IMR-90 (cell line): ENCODE data around the gene COL28A1. TPM values are rescaled to one million over a fixed set of nuclear protein-coding genes. Genes with fewer than 3 reads are reported as not detected.

Source experiments
- ATAC-seq: fragments of 200-7000 bp; cut with Tn5 transposase; 2 replicates; pipeline ENCODE4 v1.9.1; 2020; ENCODE audit warnings: low read depth, mild to moderate bottlenecking, moderate library complexity
- BruUV-seq: library from RNA; stranded (reverse); fragments of 400-500 nt; replicated peaks from 2 replicates; lab custom pipeline; 2021; lab: Mats Ljungman, UMichigan
- CTCF ChIA-PET: fragments of 300-600 bp; formaldehyde crosslinking; extraction: SDS; loops from one replicate; lab custom pipeline; 2021; ENCODE audit warnings: antibody characterized with exemption; lab: Yijun Ruan, JAX
- POLR2A ChIA-PET: fragments of 300-600 bp; sonication (Branson Sonifier 250); formaldehyde crosslinking; loops from one replicate; lab custom pipeline; 2022; ENCODE audit warnings: antibody characterized with exemption; ENCODE audit not compliant: unreplicated experiment; lab: Charles Lee
- DNase-seq: peaks from one replicate; pipeline ENCODE4 v3.0.0; 2013
- H2AFZ ChIP-seq: replicated peaks from 2 replicates; pipeline ENCODE3; 2013; ENCODE audit warnings: low read length, mild to moderate bottlenecking; ENCODE audit not compliant: poor library complexity
- H2AK5ac ChIP-seq: 2 replicates; pipeline ENCODE4 v1.6.1; 2013; ENCODE audit warnings: low read depth, low read length, inconsistent platforms
- H2AK9ac ChIP-seq: replicated peaks from 2 replicates; pipeline ENCODE3; 2013; ENCODE audit warnings: mild to moderate bottlenecking, low read depth, low read length, moderate library complexity; ENCODE audit not compliant: poor library complexity
- H2BK120ac ChIP-seq: 2 replicates; pipeline ENCODE4 v1.6.1; 2013; ENCODE audit warnings: low read depth, low read length, inconsistent platforms
- H2BK15ac ChIP-seq: 3 replicates; pipeline ENCODE4 v1.6.1; 2013; ENCODE audit warnings: low read depth, low read length, inconsistent platforms
- H2BK20ac ChIP-seq: 2 replicates; pipeline ENCODE4 v1.6.1; 2013; ENCODE audit warnings: low read depth, mild to moderate bottlenecking, inconsistent platforms, low read length, moderate library complexity
- H2BK5ac ChIP-seq: 2 replicates; pipeline ENCODE4 v1.6.1; 2013; ENCODE audit warnings: mild to moderate bottlenecking, low read depth, low read length, inconsistent platforms; ENCODE audit not compliant: poor library complexity, severe bottlenecking
- H3K14ac ChIP-seq: replicated peaks from 2 replicates; pipeline ENCODE4 v1.6.1; 2013; ENCODE audit warnings: low read depth, low read length, inconsistent platforms
- H3K18ac ChIP-seq: 2 replicates; pipeline ENCODE4 v1.6.1; 2013; ENCODE audit warnings: low read depth, low read length, control low read depth
- H3K23ac ChIP-seq: 2 replicates; pipeline ENCODE4 v1.6.1; 2013; ENCODE audit warnings: low read depth, low read length, inconsistent platforms
- H3K27ac ChIP-seq: 2 replicates; pipeline ENCODE4 v1.5.1; 2013; ENCODE audit warnings: mild to moderate bottlenecking, control low read depth, low read length; ENCODE audit not compliant: insufficient read depth
- H3K27me3 ChIP-seq: 2 replicates; pipeline ENCODE4 v1.6.1; 2013; ENCODE audit warnings: low read length; ENCODE audit not compliant: control insufficient read depth, insufficient read depth
- H3K36me3 ChIP-seq: 2 replicates; pipeline ENCODE4 v1.6.1; 2013; ENCODE audit warnings: low read length, mixed read lengths; ENCODE audit not compliant: control insufficient read depth, insufficient read depth
- H3K4ac ChIP-seq: 2 replicates; pipeline ENCODE4 v1.6.1; 2013; ENCODE audit warnings: low read depth, low read length, inconsistent platforms
- H3K4me1 ChIP-seq: 2 replicates; pipeline ENCODE4 v1.6.1; 2013; ENCODE audit warnings: low read length, mixed read lengths; ENCODE audit not compliant: control insufficient read depth, insufficient read depth
- H3K4me2 ChIP-seq: 2 replicates; pipeline ENCODE4 v1.6.1; 2013; ENCODE audit warnings: low read depth, mild to moderate bottlenecking, control low read depth, low read length, moderate library complexity
- H3K4me3 ChIP-seq: 2 replicates; pipeline ENCODE4 v1.5.1; 2013; ENCODE audit warnings: low read depth, mild to moderate bottlenecking, control low read depth, low read length, moderate library complexity; ENCODE audit not compliant: insufficient read depth
- H3K56ac ChIP-seq: 2 replicates; pipeline ENCODE4 v1.6.1; 2013; ENCODE audit warnings: low read length, inconsistent platforms; ENCODE audit not compliant: insufficient read depth; ENCODE audit errors: extremely low read depth
- H3K79me1 ChIP-seq, 2 experiments: 2 replicates each; pipeline ENCODE4 v1.6.1; 2013; ENCODE audit warnings: low read length in 2 of 2, inconsistent platforms in 1 of 2, low read depth in 1 of 2
- H3K9ac ChIP-seq: 2 replicates; pipeline ENCODE4 v1.6.1; 2013; ENCODE audit warnings: low read depth, low read length, control low read depth
- H3K9me1 ChIP-seq: 2 replicates; pipeline ENCODE4 v1.6.1; 2013; ENCODE audit warnings: low read length, inconsistent platforms; ENCODE audit not compliant: insufficient read depth
- H3K9me3 ChIP-seq: 2 replicates; pipeline ENCODE4 v1.6.1; 2013; ENCODE audit warnings: low read length; ENCODE audit not compliant: control insufficient read depth, insufficient read depth
- H4K20me1 ChIP-seq: 2 replicates; pipeline ENCODE4 v1.6.1; 2013; ENCODE audit warnings: low read length, inconsistent platforms; ENCODE audit not compliant: insufficient read depth
- H4K5ac ChIP-seq: 2 replicates; pipeline ENCODE4 v1.6.1; 2013; ENCODE audit warnings: mild to moderate bottlenecking, low read depth, low read length, control low read depth
- H4K8ac ChIP-seq, 2 experiments: 2 replicates each; pipeline ENCODE4 v1.6.1; 2013; ENCODE audit warnings: low read depth in 2 of 2, low read length in 2 of 2, control low read depth in 1 of 2, inconsistent platforms in 1 of 2
- H4K91ac ChIP-seq: 2 replicates; pipeline ENCODE4 v1.6.1; 2013; ENCODE audit warnings: low read depth, low read length, inconsistent platforms; ENCODE audit not compliant: insufficient read depth
- BHLHE40 ChIP-seq: fragments of 150-350 bp; IDR thresholded peaks from 2 replicates; pipeline ENCODE4 v1.6.1; 2016; ENCODE audit warnings: mild to moderate bottlenecking, low read depth, low read length
- CEBPB ChIP-seq: IDR thresholded peaks from 2 replicates; pipeline ENCODE4 v1.6.1; 2012; ENCODE audit warnings: low read depth, low read length, improper control_type of control experiment
- CHD1 ChIP-seq: IDR thresholded peaks from 2 replicates; pipeline ENCODE4 v1.6.1; 2012; ENCODE audit warnings: low read depth, low read length, improper control_type of control experiment
- CTCF ChIP-seq: conservative IDR thresholded peaks from 2 replicates; pipeline ENCODE4 v1.5.1; 2012; ENCODE audit warnings: mild to moderate bottlenecking, low read depth, low read length, improper control_type of control experiment
- ELK1 ChIP-seq: fragments of 150-350 bp; IDR thresholded peaks from 2 replicates; pipeline ENCODE4 v1.6.1; 2016; ENCODE audit warnings: low read depth, mild to moderate bottlenecking, low read length, moderate library complexity, borderline replicate concordance
- FOS ChIP-seq: fragments of 150-350 bp; IDR thresholded peaks from 2 replicates; pipeline ENCODE4 v1.6.1; 2016; ENCODE audit warnings: low read depth, low read length
- MAFK ChIP-seq: IDR thresholded peaks from 2 replicates; pipeline ENCODE4 v1.6.1; 2012; ENCODE audit warnings: low read depth, low read length, improper control_type of control experiment
- MAZ ChIP-seq: IDR thresholded peaks from 2 replicates; pipeline ENCODE4 v1.6.1; 2012; ENCODE audit warnings: low read depth, mild to moderate bottlenecking, low read length, improper control_type of control experiment, moderate library complexity, borderline replicate concordance
- MXI1 ChIP-seq: IDR thresholded peaks from 2 replicates; pipeline ENCODE4 v1.6.1; 2012; ENCODE audit warnings: low read depth, mild to moderate bottlenecking, low read length, moderate library complexity, borderline replicate concordance
- NFE2L2 ChIP-seq: fragments of 150-350 bp; IDR thresholded peaks from 2 replicates; pipeline ENCODE4 v1.6.1; 2016; ENCODE audit warnings: low read depth, mild to moderate bottlenecking, low read length
- POLR2A ChIP-seq: IDR thresholded peaks from 2 replicates; pipeline ENCODE4 v1.6.1; 2012; ENCODE audit warnings: mild to moderate bottlenecking, low read depth, low read length
- RAD21 ChIP-seq: IDR thresholded peaks from 2 replicates; pipeline ENCODE4 v1.6.1; 2012; ENCODE audit warnings: low read length, improper control_type of control experiment
- RCOR1 ChIP-seq: IDR thresholded peaks from 2 replicates; pipeline ENCODE4 v1.6.1; 2012; ENCODE audit warnings: mild to moderate bottlenecking, low read length, improper control_type of control experiment; ENCODE audit not compliant: insufficient replicate concordance
- RFX5 ChIP-seq: IDR thresholded peaks from 2 replicates; pipeline ENCODE4 v1.8.0; 2012; ENCODE audit warnings: low read depth, mild to moderate bottlenecking, low read length, moderate library complexity
- SMC3 ChIP-seq: fragments of 150-350 bp; IDR thresholded peaks from 2 replicates; pipeline ENCODE4 v1.6.1; 2016; ENCODE audit warnings: low read depth, mild to moderate bottlenecking, antibody characterized with exemption, low read length, moderate library complexity
- USF2 ChIP-seq: fragments of 150-350 bp; IDR thresholded peaks from 2 replicates; pipeline ENCODE4 v1.6.1; 2017; ENCODE audit warnings: mild to moderate bottlenecking, antibody characterized with exemption, low read length, low read depth
- WGBS, 2 experiments: methylation state at CpG; one replicate each; pipeline versions ENCODE4 v1.1.5 to v1.1.7; 2013; ENCODE audit warnings: missing lambda C conversion rate in 2 of 2; ENCODE audit not compliant: insufficient read length in 1 of 2; ENCODE audit errors: extremely low coverage in 2 of 2; 5-methylcytosine and 5-hydroxymethylcytosine counted together
- dilution Hi-C: fragments of 300-500 bp; cut with HindIII; formaldehyde crosslinking; loops from one replicate; pipeline ENCODE4 v1.14.3; 2018; ENCODE audit warnings: low sequenced_read_pairs; ENCODE audit not compliant: unreplicated experiment
- in situ Hi-C: fragments of 300-500 bp; cut with MboI; formaldehyde crosslinking; loops from 3 replicates; pipeline ENCODE4 v1.14.3; 2019; ENCODE audit warnings: low sequenced_read_pairs, inconsistent platforms, mixed read lengths
- intact Hi-C: fragments of 100-400 bp; cut with micrococcal nuclease; formaldehyde crosslinking; loops from 2 replicates; pipeline ENCODE4 v1.10.0; 2022
- polyA plus RNA-seq, 3 experiments: library from polyadenylated mRNA; depleted of rRNA; stranded (reverse); fragments of >200 nt; gene quantifications; 2 replicates each; pipeline ENCODE4 v1.2.3, GENCODE V29; 2012; ENCODE audit warnings: low replicate concordance in 1 of 3
- total RNA-seq: library from RNA; depleted of rRNA; stranded (reverse); fragments of >200 nt; gene quantifications from 2 replicates; pipeline ENCODE4 v1.2.3, GENCODE V29; 2012

Gene COL28A1
- total and polyA plus RNA-seq, 2 of the 4 experiments (the other 2 are of a cell fraction) = under 0.01 to 0.05 TPM

GRCh38 chr7:7584653-7585052, 49.0 kb upstream of the COL28A1 start:
- H4K8ac ChIP-seq = no peak overlapping the region
- no peaks in the 10 kb centered on the region for H3K4me1 ChIP-seq
- H3K9ac ChIP-seq = no peak overlapping the region
- H4K5ac ChIP-seq = no peak overlapping the region
- no peak overlapping the region for H3K14ac ChIP-seq
- WGBS, 2 experiments = 100% methylated on average over 1 of the region's 1 CpG; no CpG with 5 or more reads in 1 of the 2 experiments
- dilution Hi-C loops = no loop called here
- H3K27me3 ChIP-seq = no peaks in the 10 kb centered on the region
- H3K4me2 ChIP-seq = no peak overlapping the region
- TF ChIP-seq MAZ (no peak), RCOR1 (no peak), ELK1 (no peak), CTCF (no peak), BHLHE40 (no peak), MXI1 (no peak), CEBPB (no peak), NFE2L2 (no peak), MAFK (no peak), SMC3 (no peak), USF2 (no peak), CHD1 (no peak), RFX5 (no peak), FOS (no peak), RAD21 (no peak), POLR2A (no peak)
- H3K4ac ChIP-seq = no peak overlapping the region
- ATAC-seq = no peak
- H2AFZ ChIP-seq = no peak overlapping the region
- DNase-seq = no peak
- H3K27ac ChIP-seq = no peak overlapping the region
- no peak overlapping the region for H3K4me3 ChIP-seq
- intact Hi-C loops = no loop called here
- no peak overlapping the region for H2BK5ac ChIP-seq
- H3K79me1 ChIP-seq = peaks cover 0 to 2% of the 10 kb centered on the region in 2 experiments; a peak in 1 of 4 replicates
- no peak overlapping the region for H2AK5ac ChIP-seq
- H2BK15ac ChIP-seq = no peak overlapping the region
- H4K20me1 ChIP-seq = no peaks in the 10 kb centered on the region
- no peaks in the 10 kb centered on the region for H3K9me1 ChIP-seq
- H2BK20ac ChIP-seq = no peak overlapping the region
- no peak overlapping the region for H3K23ac ChIP-seq
- no peak overlapping the region for H2BK120ac ChIP-seq
- no peak overlapping the region for H2AK9ac ChIP-seq
- ChIA-PET POLR2A (no interaction called here), CTCF (no interaction called here)
- H3K36me3 ChIP-seq = 0 out of 2 replicates have a peak, but pooled peaks cover 1% of the 10 kb centered on the region
- no peak overlapping the region for H3K18ac ChIP-seq
- in situ Hi-C loops = no loop called here
- H4K91ac ChIP-seq = no peak overlapping the region
- BruUV-seq = no TSS peak
- H3K56ac ChIP-seq = no peak overlapping the region
- H3K9me3 ChIP-seq = no peaks in the 10 kb centered on the region
